ENCODE data around the gene EVA1B. TPM values are rescaled to one million over a fixed set of nuclear protein-coding genes. Genes with fewer than 3 reads are reported as not detected.

EVA1B gene
- total and polyA plus RNA-seq, 2 of the 4 experiments (the other 2 are of a cell fraction): 49.8 to 64.6 TPM

- no peaks in the 10 kb centered on the region for H3K27me3 ChIP-seq (ENCODE audit: control insufficient read depth, insufficient read depth, low read length)
- H2AFZ ChIP-seq (replicated peaks; ENCODE audit: low read length, poor library complexity): no peak overlapping the region
- H3K18ac ChIP-seq (ENCODE audit: low read depth, low read length): no peak overlapping the region
- no peaks in the 10 kb centered on the region for H3K9me3 ChIP-seq (ENCODE audit: control insufficient read depth, insufficient read depth, low read length)
- no peak overlapping the region for H3K56ac ChIP-seq (ENCODE audit: extremely low read depth, insufficient read depth, low read length)
- H2AK9ac ChIP-seq (replicated peaks; ENCODE audit: low read depth, low read length, poor library complexity): no peak overlapping the region
- H3K27ac ChIP-seq (ENCODE audit: insufficient read depth, low read length): no peak overlapping the region
- no peak overlapping the region for H2BK120ac ChIP-seq (ENCODE audit: low read depth, low read length)
- H2BK5ac ChIP-seq (ENCODE audit: low read depth, low read length, poor library complexity, severe bottlenecking): no peak overlapping the region
- H3K4me1 ChIP-seq (ENCODE audit: control insufficient read depth, insufficient read depth, low read length): peaks cover 5% of the 10 kb centered on the region
- peaks cover 17% of the 10 kb centered on the region; the same call in 1 of the 2 replicates for H4K20me1 ChIP-seq (ENCODE audit: insufficient read depth, low read length)
- H2AK5ac ChIP-seq (ENCODE audit: low read depth, low read length): no peak overlapping the region
- TF ChIP-seq RFX5 (IDR thresholded peaks at IDR 0.05; ENCODE audit: low read depth, low read length): no peak
- TF ChIP-seq SMC3 (IDR thresholded peaks at IDR 0.05; ENCODE audit: low read depth, low read length): no peak
- TF ChIP-seq POLR2A (IDR thresholded peaks at IDR 0.05; ENCODE audit: low read depth, low read length): no peak
- no peak for TF ChIP-seq CEBPB (IDR thresholded peaks at IDR 0.05; ENCODE audit: low read depth, low read length)
- no peak for TF ChIP-seq MAFK (IDR thresholded peaks at IDR 0.05; ENCODE audit: low read depth, low read length)
- TF ChIP-seq RCOR1 (IDR thresholded peaks at IDR 0.05; ENCODE audit: insufficient replicate concordance, low read length): no peak
- no peak for TF ChIP-seq ELK1 (IDR thresholded peaks at IDR 0.05; ENCODE audit: borderline replicate concordance, low read depth, low read length)
- no peak for TF ChIP-seq MXI1 (IDR thresholded peaks at IDR 0.05; ENCODE audit: borderline replicate concordance, low read depth, low read length)
- TF ChIP-seq CTCF (conservative IDR thresholded peaks at IDR 0.05; ENCODE audit: low read depth, low read length): no peak
- TF ChIP-seq MAZ (IDR thresholded peaks at IDR 0.05; ENCODE audit: borderline replicate concordance, low read depth, low read length): no peak
- peaks cover 38 to 57% of the 10 kb centered on the region in 2 experiments for H3K79me1 ChIP-seq (ENCODE audit: low read depth in 1 of 2, low read length in 2 of 2)
- no peak overlapping the region for H2BK15ac ChIP-seq (ENCODE audit: low read depth, low read length)
- ATAC-seq (ENCODE audit: low read depth) (no peak), DNase-seq (no peak)
- H2BK20ac ChIP-seq (ENCODE audit: low read depth, low read length): no peak overlapping the region
- no peak overlapping the region for H3K14ac ChIP-seq (replicated peaks; ENCODE audit: low read depth, low read length)
- no peak overlapping the region for H4K8ac ChIP-seq (ENCODE audit: low read depth in 2 of 2, low read length in 2 of 2)
- H3K4me3 ChIP-seq (ENCODE audit: insufficient read depth, low read depth, low read length): no peak overlapping the region
- H3K36me3 ChIP-seq (ENCODE audit: control insufficient read depth, insufficient read depth, low read length): peaks cover 56% of the 10 kb centered on the region
- dilution Hi-C loops (cut with HindIII; ENCODE audit: low sequenced_read_pairs, unreplicated experiment): no loop called here
- no peak overlapping the region for H3K23ac ChIP-seq (ENCODE audit: low read depth, low read length)
- in situ Hi-C loops (cut with MboI; ENCODE audit: low sequenced_read_pairs): no loop called here
- no peak overlapping the region for H4K91ac ChIP-seq (ENCODE audit: insufficient read depth, low read depth, low read length)
- WGBS, 2 experiments (ENCODE audit: extremely low coverage in 2 of 2, insufficient read length in 1 of 2): 100% methylated on average over 1 of the region's 2 CpGs; no CpG with 5 or more reads in 1 of the 2 experiments
- CTCF ChIA-PET: no interaction called here
- 0 out of 2 replicates have a peak, but pooled peaks cover under 1% of the 10 kb centered on the region for H3K9me1 ChIP-seq (ENCODE audit: insufficient read depth, low read length)
- no peak overlapping the region for H3K4ac ChIP-seq (ENCODE audit: low read depth, low read length)
- no peak overlapping the region for H4K5ac ChIP-seq (ENCODE audit: low read depth, low read length)
- no peak overlapping the region for H3K4me2 ChIP-seq (ENCODE audit: low read depth, low read length)
- no TSS peak for BruUV-seq (replicated peaks)
- POLR2A ChIA-PET (ENCODE audit: unreplicated experiment): interaction anchor here (0.6 kb wide), 1 partner anchor 122 kb away, joined by 4 read pairs; no protein-coding TSS in a partner anchor
- intact Hi-C loops (cut with micrococcal nuclease): no loop called here
- H3K9ac ChIP-seq (ENCODE audit: low read depth, low read length): no peak overlapping the region
Measured at GRCh38 chr1:36295390-36295789, 28.1 kb downstream of the EVA1B start.

Data from IMR-90 (cell line).